ENCODE measurements around the gene ADAMTS15.
A peak's percentile ranks its signal among the peaks of the same experiment; 100 is the strongest.

Gene ADAMTS15

GRCh38 chr11:130448416-130449309 lies at the start of gene ADAMTS15:
Gene ADAMTS15 (plus strand): TSS chr11:130448645. CDS start chr11:130448974, 329 bp downstream.
- DNase-seq (ENCODE audit: low spot score): no peak

GRCh38 chr11:130399196-130399595 lies 49.2 kb upstream of the ADAMTS15 start:
- DNase-seq (ENCODE audit: low spot score): no peak

GRCh38 chr11:130400781-130401483 lies 47.5 kb upstream of the ADAMTS15 start:
- DNase-seq (ENCODE audit: low spot score): no peak

GRCh38 chr11:130402570-130402969 lies 45.9 kb upstream of the ADAMTS15 start:
- no peak for DNase-seq (ENCODE audit: low spot score)

- DNase-seq (ENCODE audit: low spot score): no peak
Observed at GRCh38 chr11:130403271-130403804, 45.1 kb upstream of the ADAMTS15 start.

GRCh38 chr11:130403967-130404366 lies 44.5 kb upstream of the ADAMTS15 start:
- no peak for DNase-seq (ENCODE audit: low spot score)

GRCh38 chr11:130404727-130405126 lies 43.7 kb upstream of the ADAMTS15 start:
- DNase-seq (ENCODE audit: low spot score): peak; percentile 26

- DNase-seq (ENCODE audit: low spot score): no peak
Observed at GRCh38 chr11:130405428-130405827, 43.0 kb upstream of the ADAMTS15 start.

- DNase-seq (ENCODE audit: low spot score): no peak
Observed at GRCh38 chr11:130407978-130408377, 40.5 kb upstream of the ADAMTS15 start.

GRCh38 chr11:130408401-130408890 lies 40.0 kb upstream of the ADAMTS15 start:
- DNase-seq (ENCODE audit: low spot score): no peak

- DNase-seq (ENCODE audit: low spot score): no peak
Observed at GRCh38 chr11:130408901-130409300, 39.5 kb upstream of the ADAMTS15 start.

GRCh38 chr11:130409594-130410388 lies 38.7 kb upstream of the ADAMTS15 start:
- no peak for DNase-seq (ENCODE audit: low spot score)

GRCh38 chr11:130411223-130411622 lies 37.2 kb upstream of the ADAMTS15 start:
- no peak for DNase-seq (ENCODE audit: low spot score)

- no peak for DNase-seq (ENCODE audit: low spot score)
Observed at GRCh38 chr11:130413405-130414106, 34.9 kb upstream of the ADAMTS15 start.

- no peak for DNase-seq (ENCODE audit: low spot score)
Observed at GRCh38 chr11:130414107-130415080, 34.1 kb upstream of the ADAMTS15 start.

- DNase-seq (ENCODE audit: low spot score): no peak
Observed at GRCh38 chr11:130415731-130416529, 32.5 kb upstream of the ADAMTS15 start.

- no peak for DNase-seq (ENCODE audit: low spot score)
Observed at GRCh38 chr11:130416530-130416882, 31.9 kb upstream of the ADAMTS15 start.

- no peak for DNase-seq (ENCODE audit: low spot score)
Observed at GRCh38 chr11:130416906-130417305, 31.5 kb upstream of the ADAMTS15 start.

GRCh38 chr11:130418210-130418609 lies 30.2 kb upstream of the ADAMTS15 start:
- DNase-seq (ENCODE audit: low spot score): no peak
